ENCODE data around the gene HEBP1.
"Not testable (repeated sequence)": the region's sequence is repeated elsewhere in the genome, so short reads cannot be mapped to it uniquely, and the experiment has no call there.

HEBP1 gene, protein sequence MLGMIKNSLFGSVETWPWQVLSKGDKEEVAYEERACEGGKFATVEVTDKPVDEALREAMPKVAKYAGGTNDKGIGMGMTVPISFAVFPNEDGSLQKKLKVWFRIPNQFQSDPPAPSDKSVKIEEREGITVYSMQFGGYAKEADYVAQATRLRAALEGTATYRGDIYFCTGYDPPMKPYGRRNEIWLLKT

DNA sequence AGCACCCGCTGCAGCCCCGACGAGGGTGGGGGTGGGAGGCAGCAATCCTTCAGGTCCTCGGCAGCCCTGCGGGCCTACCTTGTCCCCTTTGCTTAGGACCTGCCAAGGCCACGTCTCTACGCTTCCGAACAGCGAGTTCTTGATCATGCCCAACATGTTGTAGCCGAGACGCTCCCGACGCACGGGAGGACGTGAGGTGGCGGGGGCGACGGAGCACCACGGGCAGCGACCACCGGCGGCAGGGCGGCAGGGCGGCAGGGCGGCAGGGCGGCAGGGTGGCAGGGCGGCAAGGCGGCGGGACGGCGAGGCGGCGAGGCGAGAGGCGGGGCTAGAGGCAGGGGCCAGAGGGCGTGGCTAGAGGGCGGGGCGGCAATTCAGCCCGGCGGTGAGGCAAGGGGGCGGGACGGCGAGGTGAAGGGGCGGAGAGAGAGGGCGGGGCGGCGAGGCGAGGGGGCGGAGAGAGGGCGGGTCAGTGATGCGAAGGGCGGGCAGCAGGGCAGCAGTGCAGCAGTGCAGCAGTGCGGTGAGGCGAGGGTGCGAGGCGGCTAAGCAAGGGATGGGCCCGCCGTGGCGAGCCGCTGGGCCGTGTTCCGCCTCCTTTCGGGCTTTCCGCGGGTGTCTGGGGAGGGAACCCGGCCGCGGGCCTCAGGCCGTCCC is at the start of gene HEBP1:
Gene HEBP1 (minus strand): TSS at position 307 of the 657 bp plus-strand sequence. CDS start 151 bp downstream, at position 156.
- peaks cover 23% of the 10 kb centered on the region for H3K4me1 Mint-ChIP-seq (ENCODE audit: low read depth)
- H3K9me3 Mint-ChIP-seq: no peaks in the 10 kb centered on the region
- peak within 1 kb of the TSS; percentile 81 for H3K27ac Mint-ChIP-seq

DNA sequence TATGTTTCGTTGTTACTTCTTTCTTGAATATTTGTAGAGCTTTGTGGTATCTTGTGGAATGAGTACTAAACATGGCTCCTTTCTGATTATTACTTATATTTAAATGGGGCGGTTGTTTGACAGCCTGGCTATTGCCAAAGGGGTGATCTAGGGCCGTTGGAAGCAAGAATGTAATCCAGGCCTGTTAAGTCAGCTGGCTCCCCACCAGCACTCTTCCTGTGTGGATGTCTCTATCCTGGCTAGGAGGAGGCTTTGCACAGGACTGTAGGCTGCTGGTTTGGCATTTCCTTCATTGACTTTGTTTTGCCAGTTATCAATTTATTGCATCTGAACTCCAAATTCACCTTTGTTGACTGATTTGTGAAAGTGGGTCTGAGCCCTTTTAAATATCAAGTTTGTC is 49.8 kb upstream of the HEBP1 start:
- no peak overlapping the region for H3K27ac Mint-ChIP-seq
- H3K9me3 Mint-ChIP-seq: peaks cover 18% of the 10 kb centered on the region
- peaks cover 2% of the 10 kb centered on the region for H3K36me3 Mint-ChIP-seq (ENCODE audit: low read depth)

More for the DNA sequence above, at the start of gene HEBP1:
- peak within 1 kb of the TSS; percentile 88 for H3K4me3 Mint-ChIP-seq
- no peaks in the 10 kb centered on the region for H3K36me3 Mint-ChIP-seq (ENCODE audit: low read depth)
- H3K27me3 Mint-ChIP-seq (ENCODE audit: low read depth): peaks cover 33% of the 10 kb centered on the region

DNA sequence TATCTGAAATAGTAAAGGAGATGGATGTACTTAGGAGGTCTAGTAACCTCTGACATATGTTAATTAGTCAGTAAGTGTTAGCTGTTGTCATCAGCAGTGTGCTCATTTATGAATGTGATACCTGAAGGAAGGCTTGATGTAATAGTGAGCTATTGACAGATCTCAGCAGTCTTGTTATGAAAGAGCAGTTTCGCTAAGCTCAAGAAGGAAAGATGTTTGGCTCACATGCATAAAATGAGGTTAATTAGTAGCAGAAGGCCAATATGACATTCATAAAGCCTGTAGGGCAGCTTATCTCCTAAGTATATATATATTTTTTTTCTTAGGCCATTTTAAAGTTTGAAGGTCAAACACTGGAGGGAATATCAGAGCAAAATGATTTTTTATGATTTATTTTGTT is 46.9 kb upstream of the HEBP1 start:
- Mint-ChIP-seq H3K36me3 (ENCODE audit: low read depth) (no peaks in the 10 kb centered on the region), H3K27ac (no peak overlapping the region), H3K4me1 (ENCODE audit: low read depth) (peaks cover 8% of the 10 kb centered on the region), H3K27me3 (ENCODE audit: low read depth) (peaks cover 12% of the 10 kb centered on the region), H3K9me3 (no peaks in the 10 kb centered on the region), H3K4me3 (no peak overlapping the region)

More for the DNA sequence above, 49.8 kb upstream of the HEBP1 start:
- H3K4me3 Mint-ChIP-seq: no peak overlapping the region
- no peaks in the 10 kb centered on the region for H3K27me3 Mint-ChIP-seq (ENCODE audit: low read depth)
- no peaks in the 10 kb centered on the region for H3K4me1 Mint-ChIP-seq (ENCODE audit: low read depth)

DNA sequence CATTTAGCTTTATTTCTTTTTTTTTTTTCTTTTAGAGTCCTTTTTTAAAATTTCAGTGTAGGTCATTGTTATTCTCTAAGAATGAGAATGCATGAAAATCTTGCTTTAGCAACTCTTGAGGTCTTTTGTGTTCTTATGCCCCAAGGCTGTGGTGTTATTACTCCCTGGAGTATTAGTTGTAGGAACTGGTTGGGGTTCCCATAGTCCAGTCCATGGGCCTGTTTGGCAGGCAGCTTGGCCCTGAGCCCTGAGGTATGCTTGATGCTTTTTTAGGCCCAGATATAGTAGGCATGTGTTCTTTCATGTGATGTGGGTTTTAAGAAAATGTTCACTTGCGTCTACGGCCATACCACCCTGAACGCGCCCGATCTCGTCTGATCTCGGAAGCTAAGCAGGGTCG is 45.8 kb upstream of the HEBP1 start:
- Mint-ChIP-seq H3K4me1 (ENCODE audit: low read depth) (peaks cover 8% of the 10 kb centered on the region), H3K27me3 (ENCODE audit: low read depth) (peaks cover 18% of the 10 kb centered on the region), H3K36me3 (ENCODE audit: low read depth) (no peaks in the 10 kb centered on the region), H3K27ac (no peak overlapping the region), H3K4me3 (peak overlapping the region; percentile 38), H3K9me3 (no peaks in the 10 kb centered on the region)

DNA sequence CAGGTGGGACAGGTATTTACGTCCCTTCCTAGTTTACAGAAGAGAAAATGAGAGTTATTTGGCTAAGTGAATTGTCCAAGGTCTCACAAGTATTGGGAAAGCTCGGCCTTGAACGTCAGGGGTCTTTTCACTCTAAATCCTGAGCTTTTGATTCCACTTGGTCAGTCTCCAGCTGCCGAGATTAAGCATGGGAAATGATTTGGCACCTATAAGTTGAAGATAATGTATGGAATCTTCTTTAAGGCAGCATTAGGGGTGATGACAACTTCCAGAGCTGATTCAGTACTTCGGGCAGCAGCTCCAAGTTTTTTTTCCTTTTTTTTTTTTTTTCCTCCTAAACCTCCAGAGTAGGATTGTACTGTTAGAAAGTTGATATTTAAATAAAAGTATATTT is 44.8 kb upstream of the HEBP1 start:
- Mint-ChIP-seq H3K4me3 (peak overlapping the region; percentile 81), H3K27me3 (ENCODE audit: low read depth) (peaks cover 23% of the 10 kb centered on the region), H3K27ac (no peak overlapping the region), H3K4me1 (ENCODE audit: low read depth) (peaks cover 8% of the 10 kb centered on the region), H3K9me3 (no peaks in the 10 kb centered on the region), H3K36me3 (ENCODE audit: low read depth) (no peaks in the 10 kb centered on the region)

DNA sequence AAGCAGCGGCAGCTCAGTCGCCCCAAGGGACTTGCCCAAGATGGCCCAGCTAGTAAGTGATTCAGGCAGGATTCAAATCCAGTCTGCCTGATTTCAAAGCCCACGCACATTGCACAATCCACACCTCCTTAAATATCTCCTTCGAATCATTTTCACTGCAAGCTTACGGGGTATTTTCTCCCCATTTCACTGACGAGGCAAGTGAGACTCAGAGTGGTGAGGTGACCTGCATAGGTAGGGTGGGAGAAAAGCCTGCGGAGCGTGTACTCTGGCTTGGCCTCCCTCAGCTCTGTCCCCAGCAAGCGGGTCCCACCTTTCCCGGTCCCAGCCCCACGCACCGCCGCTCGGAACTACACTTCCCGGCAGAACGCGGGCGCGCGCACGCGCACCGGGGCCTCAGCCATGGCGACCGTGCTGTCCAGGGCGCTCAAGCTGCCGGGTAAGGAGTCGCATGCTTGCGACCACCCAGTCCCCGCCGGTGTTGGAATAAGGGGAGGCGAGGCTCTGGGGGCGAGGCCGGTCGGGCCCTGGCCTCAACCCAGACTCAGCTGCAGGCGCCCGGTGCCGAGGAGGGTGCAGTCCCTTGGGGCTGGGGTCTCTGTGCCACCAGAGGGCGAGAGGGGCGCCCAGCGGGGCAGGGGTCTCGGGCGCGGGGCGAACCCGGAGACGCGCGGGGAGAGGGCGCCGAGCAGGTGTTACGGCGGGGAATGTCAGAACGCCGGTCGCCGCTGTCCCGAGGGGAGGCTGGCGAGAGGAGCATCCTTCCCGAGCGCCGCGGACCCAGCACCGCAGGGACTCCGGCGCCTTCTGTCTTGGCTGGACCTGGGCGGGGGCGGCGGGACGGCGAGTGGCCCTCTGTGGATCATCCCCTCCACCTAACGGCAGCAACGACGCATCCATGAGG is 44.2 kb upstream of the HEBP1 start, which contains the start of gene FAM234B:
Gene FAM234B (plus strand): TSS at position 380 of the 904 bp plus-strand sequence. CDS start 23 bp downstream, at position 403.
- Mint-ChIP-seq H3K27ac (no peak within 1 kb of the TSS), H3K4me3 (peak within 1 kb of the TSS; percentile 81), H3K27me3 (ENCODE audit: low read depth) (peaks cover 23% of the 10 kb centered on the region), H3K36me3 (ENCODE audit: low read depth) (no peaks in the 10 kb centered on the region), H3K4me1 (ENCODE audit: low read depth) (peaks cover 8% of the 10 kb centered on the region), H3K9me3 (no peaks in the 10 kb centered on the region)

DNA sequence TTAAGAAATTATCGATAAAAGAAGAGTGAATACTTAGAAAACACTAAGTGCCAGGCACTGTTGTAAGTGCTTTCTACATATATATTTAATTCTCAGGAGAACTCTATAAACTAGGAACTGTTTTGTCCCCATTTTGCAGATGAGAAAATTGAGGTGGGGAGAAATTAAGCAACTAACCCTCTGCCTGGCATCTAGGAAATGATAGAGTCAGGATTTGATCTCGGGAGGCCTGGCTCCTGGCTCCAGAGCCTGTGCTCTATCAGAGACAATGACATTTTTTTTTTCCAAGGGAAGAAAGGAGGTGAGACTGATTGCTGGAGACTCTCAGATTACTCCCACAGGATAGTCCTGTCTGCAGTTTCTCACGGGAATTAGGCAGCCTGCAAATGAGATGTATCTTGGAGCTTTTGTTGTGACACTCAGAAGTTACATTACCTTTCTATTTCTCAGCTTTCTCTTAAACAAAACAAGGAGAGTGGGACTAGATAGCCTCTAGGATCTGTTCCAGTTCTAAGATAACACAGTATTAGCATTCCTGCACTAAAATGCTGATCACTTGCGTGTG is 42.7 kb upstream of the HEBP1 start:
- no peaks in the 10 kb centered on the region for H3K9me3 Mint-ChIP-seq
- no peak overlapping the region for H3K4me3 Mint-ChIP-seq
- H3K36me3 Mint-ChIP-seq (ENCODE audit: low read depth): no peaks in the 10 kb centered on the region
- no peak overlapping the region for H3K27ac Mint-ChIP-seq
- peaks cover 23% of the 10 kb centered on the region for H3K27me3 Mint-ChIP-seq (ENCODE audit: low read depth)
- H3K4me1 Mint-ChIP-seq (ENCODE audit: low read depth): peaks cover 8% of the 10 kb centered on the region

DNA sequence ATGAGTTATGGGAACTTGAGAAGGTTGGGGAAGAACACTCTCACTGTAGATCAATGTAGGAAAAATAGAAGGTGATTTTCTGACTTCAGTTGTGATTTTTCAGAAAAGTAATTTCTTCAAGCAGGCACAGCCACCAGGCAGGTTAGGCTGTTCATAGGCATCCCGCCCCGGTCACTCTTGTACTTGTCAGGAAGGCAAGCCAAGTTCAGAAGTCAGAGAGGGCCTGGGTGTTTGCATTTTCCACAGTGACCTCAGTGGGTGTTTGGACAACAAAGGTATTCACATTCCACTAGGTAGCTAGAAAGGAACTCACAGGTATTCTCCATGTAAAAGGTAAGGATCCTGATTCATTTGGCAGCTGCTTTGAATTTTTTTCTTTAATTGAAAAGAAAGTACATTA is 41.2 kb upstream of the HEBP1 start:
- Mint-ChIP-seq H3K27me3 (ENCODE audit: low read depth) (peaks cover 23% of the 10 kb centered on the region), H3K4me1 (ENCODE audit: low read depth) (peaks cover 8% of the 10 kb centered on the region)

DNA sequence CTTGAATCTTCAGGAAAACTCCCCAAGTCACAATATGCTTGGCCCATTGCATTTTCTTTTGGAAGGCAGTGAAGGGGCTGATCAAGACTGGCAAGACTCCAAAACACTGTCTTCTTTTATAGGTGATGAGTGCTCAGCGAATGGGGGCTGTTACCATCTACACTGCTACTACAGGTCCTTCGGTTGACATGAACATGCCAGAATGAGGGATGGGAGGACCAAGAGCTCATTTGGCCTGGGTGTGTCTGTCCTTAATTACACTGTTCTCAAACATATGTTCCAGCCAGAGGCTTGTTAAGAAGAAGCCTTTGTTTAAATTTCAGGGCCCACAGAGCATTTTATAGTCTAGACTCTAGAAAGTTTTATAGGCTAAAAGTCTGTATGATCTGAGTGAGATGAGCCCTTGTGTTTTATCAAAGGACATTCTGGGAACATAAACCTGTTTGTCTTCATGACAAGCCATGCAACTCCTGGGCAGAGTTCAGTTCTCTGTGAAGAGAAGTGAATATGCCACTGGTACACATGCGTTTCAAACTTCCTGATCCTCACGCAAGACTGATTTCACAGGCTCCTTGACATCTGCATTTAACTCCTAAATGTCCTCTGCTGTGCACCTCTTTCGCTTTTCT is 39.4 kb upstream of the HEBP1 start:
- Mint-ChIP-seq H3K27ac (no peak overlapping the region), H3K27me3 (ENCODE audit: low read depth) (peaks cover 23% of the 10 kb centered on the region)

More for the DNA sequence above, 41.2 kb upstream of the HEBP1 start:
- Mint-ChIP-seq H3K36me3 (ENCODE audit: low read depth) (no peaks in the 10 kb centered on the region), H3K27ac (no peak overlapping the region), H3K4me3 (no peak overlapping the region), H3K9me3 (no peaks in the 10 kb centered on the region)

DNA sequence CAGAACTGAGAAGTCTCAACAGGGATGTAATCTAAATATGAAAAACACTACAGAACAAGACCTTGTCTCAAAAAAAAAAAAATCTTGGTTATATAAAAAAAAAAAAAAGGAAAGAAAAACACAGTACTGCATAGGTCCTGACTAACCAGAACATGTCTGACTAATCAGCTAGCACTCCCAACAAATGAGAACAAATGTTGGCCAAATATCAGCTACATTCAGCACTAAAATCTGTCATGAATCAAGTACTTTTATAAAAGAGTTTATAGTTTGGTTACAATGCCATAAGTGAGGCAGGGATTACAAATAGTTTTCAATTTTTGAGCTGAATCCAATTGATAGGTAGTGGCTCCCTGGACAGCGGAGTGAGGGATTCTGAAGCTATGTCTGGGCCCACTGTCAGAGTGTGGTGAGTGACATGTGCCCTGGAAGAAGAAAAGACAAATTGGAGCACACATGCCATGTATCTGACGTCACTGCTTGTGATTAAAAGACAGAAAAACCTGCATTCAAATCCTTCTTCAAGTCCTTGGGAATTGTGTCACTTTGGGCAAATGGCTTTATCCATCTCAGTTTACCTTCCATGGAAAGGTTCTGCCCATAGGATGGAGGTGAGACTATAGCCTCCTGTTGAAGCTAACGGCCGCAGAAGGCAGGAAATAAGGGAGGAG is 38.6 kb upstream of the HEBP1 start:
- H3K4me3 Mint-ChIP-seq: no peak overlapping the region
- H3K36me3 Mint-ChIP-seq (ENCODE audit: low read depth): no peaks in the 10 kb centered on the region
- peaks cover 23% of the 10 kb centered on the region for H3K27me3 Mint-ChIP-seq (ENCODE audit: low read depth)
- H3K9me3 Mint-ChIP-seq: no peaks in the 10 kb centered on the region
- no peak overlapping the region for H3K27ac Mint-ChIP-seq
- peaks cover 4% of the 10 kb centered on the region for H3K4me1 Mint-ChIP-seq (ENCODE audit: low read depth)

More for the DNA sequence above, 39.4 kb upstream of the HEBP1 start:
- H3K4me1 Mint-ChIP-seq (ENCODE audit: low read depth): peaks cover 8% of the 10 kb centered on the region
- H3K9me3 Mint-ChIP-seq: no peaks in the 10 kb centered on the region
- no peak overlapping the region for H3K4me3 Mint-ChIP-seq
- no peaks in the 10 kb centered on the region for H3K36me3 Mint-ChIP-seq (ENCODE audit: low read depth)

DNA sequence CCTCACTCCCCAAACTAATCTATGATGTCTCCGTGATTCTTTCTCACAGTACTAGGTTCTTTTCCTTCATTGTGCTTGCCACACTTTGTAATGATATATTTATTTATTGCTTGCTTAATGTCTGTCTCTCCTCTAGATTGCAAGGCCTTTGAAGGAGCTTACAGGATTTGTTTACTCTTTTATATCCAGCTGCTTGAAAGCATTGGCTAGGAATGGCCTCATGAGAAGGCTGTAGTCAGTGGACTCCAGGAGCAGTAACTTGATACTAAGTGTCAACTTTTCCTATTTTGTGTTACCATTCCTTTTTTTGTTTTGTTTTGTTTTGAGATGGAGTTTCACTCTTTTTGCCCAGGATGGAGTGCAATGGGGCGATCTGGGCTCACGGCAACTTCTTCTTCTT is 36.8 kb upstream of the HEBP1 start:
- Mint-ChIP-seq H3K27me3 (ENCODE audit: low read depth) (peaks cover 11% of the 10 kb centered on the region), H3K36me3 (ENCODE audit: low read depth) (no peaks in the 10 kb centered on the region), H3K4me1 (ENCODE audit: low read depth) (no peaks in the 10 kb centered on the region), H3K9me3 (no peaks in the 10 kb centered on the region), H3K4me3 (no peak overlapping the region), H3K27ac (no peak overlapping the region)

DNA sequence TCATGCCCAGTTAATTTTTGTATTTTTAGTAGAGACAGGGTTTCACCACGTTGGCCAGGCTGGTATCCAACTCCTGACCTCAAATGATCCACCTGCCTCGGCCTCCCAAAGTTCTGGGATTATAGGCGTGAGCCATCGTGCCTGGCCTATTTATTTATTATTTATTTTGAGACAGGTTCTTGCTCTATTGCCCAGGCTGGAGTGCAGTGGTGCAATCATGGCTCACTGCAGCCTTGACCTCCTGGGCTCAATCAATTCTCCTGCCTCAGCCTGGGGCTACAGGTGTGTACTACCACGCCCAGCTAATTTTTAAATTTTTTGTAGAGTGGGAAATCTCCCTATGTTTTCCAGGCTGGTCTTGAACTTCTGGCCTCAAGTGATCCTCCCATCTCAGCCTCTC is 35.3 kb upstream of the HEBP1 start:
- H3K4me1 Mint-ChIP-seq (ENCODE audit: low read depth); H3K27ac Mint-ChIP-seq; H3K4me3 Mint-ChIP-seq; H3K27me3 Mint-ChIP-seq (ENCODE audit: low read depth); H3K36me3 Mint-ChIP-seq (ENCODE audit: low read depth); H3K9me3 Mint-ChIP-seq: not testable (repeated sequence)

DNA sequence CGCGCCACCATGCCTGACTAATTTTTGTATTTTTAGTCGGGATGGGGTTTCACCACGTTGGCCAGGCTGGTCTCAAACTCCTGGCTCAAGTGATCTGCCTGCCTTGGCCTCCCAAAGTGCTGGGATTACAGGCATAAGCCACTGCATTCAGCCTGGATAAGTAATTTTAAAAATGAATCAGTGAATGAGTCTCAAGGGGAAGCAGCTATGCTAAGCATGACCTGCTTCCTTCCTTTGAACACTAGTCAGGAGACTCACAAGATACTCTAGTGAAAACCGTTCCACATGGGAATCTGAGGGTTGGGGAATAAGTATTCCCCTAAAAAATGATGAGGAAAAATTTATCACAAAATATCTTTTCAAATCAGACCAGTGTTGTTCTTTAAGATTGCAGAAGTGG is 33.4 kb upstream of the HEBP1 start:
- Mint-ChIP-seq H3K4me1 (ENCODE audit: low read depth) (no peaks in the 10 kb centered on the region), H3K36me3 (ENCODE audit: low read depth) (no peaks in the 10 kb centered on the region), H3K27ac (no peak overlapping the region), H3K27me3 (ENCODE audit: low read depth) (peaks cover 11% of the 10 kb centered on the region), H3K4me3 (no peak overlapping the region), H3K9me3 (no peaks in the 10 kb centered on the region)

DNA sequence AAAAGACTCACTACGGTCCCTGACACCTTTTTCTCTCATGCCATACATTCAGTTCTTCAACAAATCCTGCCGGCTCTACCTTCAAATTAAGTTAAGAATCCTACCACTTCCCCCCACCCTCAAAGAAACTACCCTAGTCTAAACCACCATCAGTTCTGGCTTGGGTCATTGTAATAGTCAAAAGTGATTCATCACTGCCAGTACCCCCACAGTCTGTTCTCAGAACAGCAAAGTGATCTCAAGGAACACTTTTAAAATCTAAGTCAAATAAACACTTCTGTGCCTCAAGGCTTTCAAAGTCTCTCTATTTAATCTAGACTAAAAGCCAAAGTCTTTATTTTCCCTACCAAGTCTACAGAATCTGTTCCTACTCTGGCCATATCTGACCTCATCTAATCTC is 32.1 kb upstream of the HEBP1 start:
- H3K27me3 Mint-ChIP-seq (ENCODE audit: low read depth): peaks cover 18% of the 10 kb centered on the region
- no peaks in the 10 kb centered on the region for H3K4me1 Mint-ChIP-seq (ENCODE audit: low read depth)
- H3K9me3 Mint-ChIP-seq: no peaks in the 10 kb centered on the region
- H3K27ac Mint-ChIP-seq: no peak overlapping the region
- no peak overlapping the region for H3K4me3 Mint-ChIP-seq
- no peaks in the 10 kb centered on the region for H3K36me3 Mint-ChIP-seq (ENCODE audit: low read depth)

Data from T-helper 1 cell treated with Interleukin-12 subunit alpha and Interleukin-12 subunit beta and Interleukin-4 antibody, amounts not matched to agents 30 μg/mL and 1 μg/mL, for 36 hours (primary cell).